Effector memory CD4-positive, alpha-beta T cell (primary cell): Measurements from ENCODE around the gene ARX.

Experiments
- DNase-seq, 3 donors: peaks; one replicate each; pipeline ENCODE4 v3.0.0-alpha.2; 2020
- H3K27ac ChIP-seq: 2 replicates; pipeline ENCODE4 v1.7.0; 2013; ENCODE audit warnings: mild to moderate bottlenecking, low read length, moderate library complexity; ENCODE audit not compliant: insufficient read depth, poor library complexity, severe bottlenecking
- H3K27me3 ChIP-seq: replicated peaks from 2 replicates; pipeline ENCODE4 v1.7.0; 2013; ENCODE audit warnings: mild to moderate bottlenecking, low read length; ENCODE audit not compliant: insufficient read depth, control insufficient read depth, poor library complexity, severe bottlenecking
- H3K36me3 ChIP-seq: 2 replicates; pipeline ENCODE4 v1.7.0; 2013; ENCODE audit warnings: mild to moderate bottlenecking, low read length, moderate library complexity; ENCODE audit not compliant: control insufficient read depth, insufficient read depth
- H3K4me1 ChIP-seq: 2 replicates; pipeline ENCODE4 v1.7.0; 2013; ENCODE audit warnings: low read length, mild to moderate bottlenecking; ENCODE audit not compliant: control insufficient read depth, insufficient read depth, poor library complexity, severe bottlenecking
- H3K4me3 ChIP-seq: 2 replicates; pipeline ENCODE4 v1.7.0; 2013; ENCODE audit warnings: low read length, low read depth, mild to moderate bottlenecking; ENCODE audit not compliant: insufficient read depth, poor library complexity, severe bottlenecking
- H3K9me3 ChIP-seq: 2 replicates; pipeline ENCODE4 v1.7.0; 2013; ENCODE audit warnings: mild to moderate bottlenecking, low read length, moderate library complexity; ENCODE audit not compliant: control insufficient read depth

Gene ARX

GRCh38 chrX:25028726-25029125, 13.0 kb upstream of the ARX start:
- no peak overlapping the region for H3K27ac ChIP-seq
- H3K4me1 ChIP-seq: no peaks in the 10 kb centered on the region
- H3K36me3 ChIP-seq: no peaks in the 10 kb centered on the region
- no peaks in the 10 kb centered on the region for H3K27me3 ChIP-seq
- no peaks in the 10 kb centered on the region for H3K9me3 ChIP-seq
- DNase-seq: no peak
- no peak overlapping the region for H3K4me3 ChIP-seq

GRCh38 chrX:25026576-25026975, 10.8 kb upstream of the ARX start:
- Histone ChIP-seq H3K4me1 (peaks cover 7% of the 10 kb centered on the region), H3K27me3 (peaks cover 16% of the 10 kb centered on the region), H3K36me3 (no peaks in the 10 kb centered on the region), H3K9me3 (no peaks in the 10 kb centered on the region), H3K27ac (no peak overlapping the region), H3K4me3 (no peak overlapping the region)
- no peak for DNase-seq

GRCh38 chrX:25025615-25026014, 9.8 kb upstream of the ARX start:
- Histone ChIP-seq H3K9me3 (no peaks in the 10 kb centered on the region), H3K27me3 (peaks cover 23% of the 10 kb centered on the region), H3K4me3 (no peak overlapping the region), H3K36me3 (no peaks in the 10 kb centered on the region), H3K27ac (no peak overlapping the region), H3K4me1 (peaks cover 12% of the 10 kb centered on the region)
- DNase-seq: no peak

- no peak overlapping the region for H3K27ac ChIP-seq
- H3K4me1 ChIP-seq: peaks cover 12% of the 10 kb centered on the region
- no peaks in the 10 kb centered on the region for H3K36me3 ChIP-seq
- DNase-seq: no peak
- peaks cover 34% of the 10 kb centered on the region for H3K27me3 ChIP-seq
- H3K4me3 ChIP-seq: no peak overlapping the region
- H3K9me3 ChIP-seq: no peaks in the 10 kb centered on the region
Observed at GRCh38 chrX:25023908-25024307, 8.1 kb upstream of the ARX start.

GRCh38 chrX:25022499-25023325, 6.9 kb upstream of the ARX start:
- Histone ChIP-seq H3K9me3 (no peaks in the 10 kb centered on the region), H3K27ac (no peak overlapping the region), H3K4me3 (no peak overlapping the region), H3K27me3 (peaks cover 36% of the 10 kb centered on the region), H3K4me1 (peaks cover 12% of the 10 kb centered on the region), H3K36me3 (no peaks in the 10 kb centered on the region)
- DNase-seq: no peak

GRCh38 chrX:25020905-25021449, 5.2 kb upstream of the ARX start:
- DNase-seq: no peak
- H3K27ac ChIP-seq: no peak overlapping the region
- H3K27me3 ChIP-seq: peaks cover 41% of the 10 kb centered on the region

GRCh38 chrX:25020391-25020904, 4.7 kb upstream of the ARX start:
- Histone ChIP-seq H3K4me3 (no peak overlapping the region), H3K9me3 (no peaks in the 10 kb centered on the region), H3K27me3 (peaks cover 41% of the 10 kb centered on the region), H3K4me1 (peaks cover 12% of the 10 kb centered on the region), H3K36me3 (no peaks in the 10 kb centered on the region), H3K27ac (no peak overlapping the region)
- DNase-seq: no peak

More at GRCh38 chrX:25020905-25021449, 5.2 kb upstream of the ARX start:
- Histone ChIP-seq H3K4me1 (peaks cover 12% of the 10 kb centered on the region), H3K36me3 (no peaks in the 10 kb centered on the region), H3K9me3 (no peaks in the 10 kb centered on the region), H3K4me3 (no peak overlapping the region)

- Histone ChIP-seq H3K4me3 (no peak overlapping the region), H3K27ac (no peak overlapping the region), H3K4me1 (peaks cover 12% of the 10 kb centered on the region), H3K27me3 (peaks cover 41% of the 10 kb centered on the region), H3K9me3 (no peaks in the 10 kb centered on the region), H3K36me3 (no peaks in the 10 kb centered on the region)
- DNase-seq: no peak
Observed at GRCh38 chrX:25019707-25020390, 4.1 kb upstream of the ARX start.

GRCh38 chrX:25018682-25019081, 2.9 kb upstream of the ARX start:
- Histone ChIP-seq H3K4me3 (no peak overlapping the region), H3K27ac (no peak overlapping the region), H3K36me3 (no peaks in the 10 kb centered on the region), H3K4me1 (peaks cover 12% of the 10 kb centered on the region), H3K9me3 (no peaks in the 10 kb centered on the region), H3K27me3 (peaks cover 45% of the 10 kb centered on the region)
- no peak for DNase-seq
